NCI-H1436 treated with DMSO at 0.1 percent for 48 hours (cell line): ENCODE measurements around the gene PIGR.
A peak's percentile ranks its signal among the peaks of the same experiment; 100 is the strongest.

Experiments used
- DNase-seq: peaks from one replicate; lab custom pipeline; 2025; lab: John Stamatoyannopoulos, UW

PIGR gene

DNA sequence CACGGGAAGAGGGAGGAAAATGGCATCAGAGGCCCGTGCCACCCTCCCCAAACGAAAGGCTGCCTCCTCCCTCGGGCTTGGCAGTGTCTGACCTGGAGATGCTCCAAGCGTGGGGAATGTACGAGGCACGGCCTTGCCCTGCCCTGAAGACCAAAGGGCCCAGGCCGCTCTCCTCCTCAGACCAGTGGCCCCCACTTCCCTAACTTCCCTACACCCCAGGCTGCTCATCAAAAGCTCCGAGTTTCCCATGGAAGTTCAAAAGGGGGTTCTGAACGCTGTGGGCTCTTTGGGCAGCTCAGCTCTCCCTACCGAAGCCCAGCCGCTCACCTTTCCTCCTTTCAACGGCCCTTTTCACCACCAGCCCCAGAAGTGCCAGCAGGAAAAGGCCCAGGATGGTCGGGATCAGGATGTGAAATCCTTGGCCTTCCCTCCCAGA lies 36.4 kb downstream of the PIGR start:
- DNase-seq: no peak

GRCh38 chr1:206909161-206909882 lies 36.9 kb downstream of the PIGR start:
- DNase-seq: peak; percentile 49

- DNase-seq: no peak
Measured at GRCh38 chr1:206908038-206908437, 38.2 kb downstream of the PIGR start.

DNA sequence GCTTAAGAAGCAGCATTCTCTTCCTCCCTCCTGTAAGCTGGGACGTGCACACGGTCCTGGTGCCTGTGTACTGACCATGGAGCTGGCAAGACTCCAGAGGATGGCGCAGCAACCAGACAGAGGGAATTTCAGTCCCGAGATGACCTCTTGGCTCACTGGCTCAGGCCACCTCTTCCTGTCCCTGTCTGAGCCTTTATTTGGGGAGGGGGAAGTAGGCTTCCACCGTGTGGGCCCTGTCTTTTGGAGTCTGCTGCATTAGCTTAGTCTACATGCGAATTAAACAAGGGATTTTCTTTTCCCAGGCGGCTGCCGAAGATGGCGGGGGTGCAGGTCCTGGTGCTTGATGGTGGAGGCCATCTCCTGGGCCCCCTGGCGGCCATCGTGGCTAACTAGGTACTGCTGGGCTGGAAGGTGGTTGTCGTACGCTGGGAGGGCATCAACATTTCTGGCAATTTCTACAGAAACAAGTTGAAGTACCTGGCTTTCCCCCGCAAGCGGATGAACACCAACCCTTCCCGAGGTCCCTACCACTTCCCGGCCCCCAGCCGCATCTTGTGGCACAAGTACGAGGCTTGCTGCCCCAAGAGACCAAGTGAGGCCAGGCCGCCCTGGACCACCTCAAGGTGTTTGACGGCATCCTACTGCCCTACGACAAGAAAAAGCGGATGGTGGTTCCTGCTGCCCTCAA lies 38.8 kb downstream of the PIGR start:
- DNase-seq: no peak

DNA sequence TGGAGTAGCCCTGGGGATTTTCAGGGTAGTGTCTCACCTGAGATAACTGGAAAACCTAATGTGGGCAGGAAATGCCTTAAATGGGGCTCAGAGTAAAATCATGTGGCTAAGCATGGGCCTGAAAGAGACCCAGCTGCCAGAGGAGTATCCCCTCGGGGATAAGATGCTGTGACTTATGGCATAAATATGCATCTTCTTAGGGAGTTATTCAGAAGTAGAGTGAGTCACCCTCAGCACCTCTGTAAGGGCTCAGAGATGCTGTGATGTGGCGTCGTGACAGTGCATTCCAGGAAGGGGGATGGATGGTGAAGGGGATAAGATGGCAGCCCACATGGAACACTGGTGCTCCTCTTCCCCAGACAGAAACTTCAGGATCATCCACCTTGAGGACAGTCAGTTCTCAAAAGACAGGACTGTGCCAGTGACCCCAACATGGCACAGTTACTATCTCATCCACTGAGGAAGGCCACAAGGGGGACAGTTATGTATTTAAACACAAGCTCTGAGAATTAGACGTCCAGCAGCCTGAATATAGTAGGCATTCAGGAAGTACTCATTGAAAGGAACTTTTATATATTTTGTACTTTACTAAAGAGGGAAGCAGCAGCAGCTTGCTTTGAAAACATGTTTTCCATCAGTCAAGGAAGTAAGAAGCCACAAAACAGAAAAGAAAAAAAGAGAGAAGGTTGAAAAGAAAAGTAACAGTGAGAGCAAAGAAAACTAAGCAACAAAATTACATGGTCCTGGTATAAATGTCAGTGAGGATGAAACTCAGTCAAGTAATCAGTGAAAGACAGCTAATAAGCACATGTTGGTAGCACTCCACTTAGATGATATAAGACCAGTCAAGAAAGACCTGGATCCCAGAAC lies 40.7 kb downstream of the PIGR start:
- DNase-seq: no peak

GRCh38 chr1:206904423-206905142 lies 41.7 kb downstream of the PIGR start:
- DNase-seq: no peak

DNA sequence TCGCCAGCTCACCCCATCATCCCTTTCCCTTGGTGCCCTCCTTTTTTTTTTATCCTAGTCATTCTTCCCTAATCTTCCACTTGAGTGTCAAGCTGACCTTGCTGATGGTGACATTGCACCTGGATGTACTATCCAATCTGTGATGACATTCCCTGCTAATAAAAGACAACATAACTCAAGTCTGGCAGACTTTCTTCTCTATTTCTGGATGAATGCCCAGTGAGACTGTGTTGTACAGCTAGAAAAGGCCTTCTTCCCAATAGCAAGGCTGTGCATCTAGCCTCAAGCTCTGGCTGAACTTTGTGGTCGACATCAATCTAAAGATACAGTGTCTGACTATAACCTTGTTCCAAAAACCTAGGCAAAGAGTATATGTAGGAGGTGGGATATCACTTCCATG lies 42.6 kb downstream of the PIGR start:
- DNase-seq: no peak

- no peak for DNase-seq
Measured at GRCh38 chr1:206902702-206903101, 43.6 kb downstream of the PIGR start.

GRCh38 chr1:206901944-206902343 lies 44.3 kb downstream of the PIGR start:
- no peak for DNase-seq

DNA sequence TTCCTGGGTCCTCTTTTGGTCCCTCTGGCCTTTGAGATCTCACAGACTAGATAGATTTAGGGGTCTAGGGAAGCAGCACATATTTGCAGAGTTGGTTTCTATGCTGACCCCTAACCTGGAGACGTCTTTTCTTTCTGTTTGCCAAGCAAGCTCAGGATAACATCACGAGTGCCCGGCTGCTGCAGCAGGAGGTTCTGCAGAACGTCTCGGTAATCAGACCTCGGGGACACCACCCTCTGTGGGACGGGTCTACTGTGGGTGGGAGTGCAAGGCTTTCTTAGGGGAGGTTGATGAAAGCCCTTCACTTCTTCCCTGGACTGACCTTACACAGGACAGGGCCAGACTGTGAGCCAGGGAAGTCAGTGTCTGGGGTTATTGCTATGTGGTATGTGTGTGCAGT lies 46.1 kb downstream of the PIGR start:
- no peak for DNase-seq

DNA sequence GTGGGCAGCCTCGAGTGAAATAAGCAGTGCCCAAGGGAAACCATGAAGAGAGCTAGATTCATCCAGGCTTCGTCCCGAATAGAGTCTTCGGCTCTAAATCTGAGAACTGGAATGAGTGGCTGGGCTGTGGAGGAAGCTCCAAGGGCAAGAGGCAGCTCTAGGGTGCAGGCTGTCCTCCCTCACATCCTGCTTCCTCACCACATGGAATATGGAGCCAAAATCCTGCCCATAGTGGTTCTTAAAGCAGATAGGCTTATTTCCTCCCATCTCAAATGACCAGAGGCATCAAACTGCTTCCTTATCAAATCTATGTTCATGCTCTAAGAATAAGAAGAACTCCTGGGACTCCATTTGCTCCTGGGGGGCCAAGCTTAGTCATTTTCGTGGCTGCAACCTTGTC lies 46.5 kb downstream of the PIGR start:
- no peak for DNase-seq

GRCh38 chr1:206898915-206899431 lies 47.3 kb downstream of the PIGR start:
- no peak for DNase-seq

DNA sequence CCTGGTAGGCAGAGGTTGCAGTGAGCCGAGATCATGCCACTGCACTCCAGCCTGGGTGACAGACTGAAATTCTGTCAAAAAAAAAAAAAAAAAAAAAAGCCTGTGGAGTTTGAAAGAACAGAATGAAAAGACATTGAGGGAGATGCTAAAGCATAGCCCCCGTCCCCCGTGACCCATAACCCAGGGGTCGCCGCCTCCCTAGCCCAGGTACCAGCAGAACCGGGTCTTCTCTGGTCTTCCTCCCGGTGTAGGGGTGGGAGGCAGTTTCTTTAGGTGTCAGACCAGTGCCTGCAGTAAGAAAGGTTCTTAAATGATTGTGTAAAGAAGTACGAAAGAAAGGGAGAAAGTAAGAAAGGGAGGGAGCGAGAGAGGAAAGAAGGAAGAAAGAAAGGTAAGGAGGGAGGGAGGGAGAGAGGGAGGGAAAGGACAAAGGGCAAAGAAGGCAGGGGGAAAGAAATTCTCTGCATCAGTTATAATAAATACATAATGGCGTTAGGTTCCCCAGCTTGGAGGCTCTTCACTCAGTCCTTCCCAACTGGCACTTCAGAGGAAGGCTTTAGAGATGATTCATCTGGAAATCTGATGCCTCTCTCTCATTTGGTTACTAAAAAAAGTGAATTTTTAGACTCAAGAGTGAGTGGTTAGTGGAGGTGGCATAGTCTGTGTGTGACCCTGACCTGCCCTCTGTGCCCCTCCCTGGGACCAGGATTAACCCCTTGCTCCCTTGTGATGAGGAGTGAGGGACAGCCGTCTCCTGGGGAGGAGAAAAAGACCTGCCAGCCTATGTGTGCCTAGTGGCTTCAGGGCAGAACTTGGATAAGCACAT lies 48.0 kb downstream of the PIGR start:
- no peak for DNase-seq

GRCh38 chr1:206897175-206897574 lies 49.1 kb downstream of the PIGR start, which contains the start of gene IL24:
IL24 (plus strand) TSS chr1:206897443; CDS start chr1:206897833, 390 bp downstream.
- no peak for DNase-seq

DNA sequence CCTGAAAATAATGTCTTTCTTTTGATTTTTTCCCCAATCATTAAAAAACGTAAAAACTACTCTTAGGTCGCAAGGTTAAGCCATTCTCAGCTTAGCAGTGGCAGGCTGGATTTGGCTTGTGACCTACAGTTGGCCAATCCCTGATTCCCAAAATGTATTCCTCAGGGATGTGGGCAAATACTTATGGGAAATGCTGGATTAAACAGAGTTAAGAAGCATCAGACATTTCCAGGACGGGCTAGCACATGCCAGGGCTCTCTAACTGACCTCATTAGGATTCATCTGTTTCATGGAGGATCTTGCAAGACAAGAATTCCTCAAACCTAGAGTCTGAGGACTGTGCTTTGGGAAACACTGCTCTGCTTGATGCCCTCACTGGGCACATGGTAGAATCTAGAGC lies 50.0 kb downstream of the PIGR start:
- no peak for DNase-seq

GRCh38 chr1:206895837-206896242 lies 50.4 kb downstream of the PIGR start:
- DNase-seq: no peak

- no peak for DNase-seq
Measured at GRCh38 chr1:206895325-206895724, 50.9 kb downstream of the PIGR start.

- DNase-seq: no peak
Measured at GRCh38 chr1:206893380-206893779, 52.9 kb downstream of the PIGR start.

GRCh38 chr1:206892351-206892984 lies 53.8 kb downstream of the PIGR start:
- DNase-seq: no peak

GRCh38 chr1:206891412-206891811 lies 54.9 kb downstream of the PIGR start:
- no peak for DNase-seq
